ENCODE measurements around the gene KRT33B. TPM values are rescaled to one million over a fixed set of nuclear protein-coding genes. Genes with fewer than 3 reads are reported as not detected.

The KRT33B gene
- total and polyA plus RNA-seq, 4 donors = not detected

DNA sequence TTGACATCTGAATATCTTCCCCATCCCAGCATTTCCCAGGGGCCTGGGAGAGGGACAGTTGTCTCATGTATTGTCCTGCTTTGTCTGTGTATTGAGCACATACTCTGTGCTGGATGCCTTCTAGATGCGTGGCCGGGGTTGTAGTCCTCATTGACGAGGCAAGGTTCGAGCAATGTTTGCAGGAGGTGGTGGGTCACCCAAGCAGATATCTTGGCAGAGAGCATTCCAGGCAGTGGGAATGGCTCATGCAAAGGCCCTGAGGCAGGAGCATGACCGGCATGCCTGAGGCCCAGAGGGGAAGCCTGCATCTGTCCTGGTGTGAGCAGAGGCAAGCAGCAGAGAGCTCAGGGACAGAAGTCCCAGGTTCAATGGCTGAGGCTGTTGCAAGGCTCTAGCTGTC is 36.5 kb downstream of the KRT33B start:
- no peak for DNase-seq
- H3K27ac ChIP-seq (ENCODE audit: low read depth in 1 of 2, low read length in 1 of 2) = no peak overlapping the region
- no peak overlapping the region for H3K9ac ChIP-seq (ENCODE audit: insufficient read depth in 1 of 2, low read length in 2 of 2)
- no peak overlapping the region for H3K4me3 ChIP-seq
- no peaks in the 10 kb centered on the region for H3K27me3 ChIP-seq (ENCODE audit: control insufficient read depth in 3 of 3, insufficient read depth in 3 of 3, low read length in 2 of 3)
- no peak for ATAC-seq (ENCODE audit: insufficient read depth, low FRiP score)
- H3K9me3 ChIP-seq (ENCODE audit: control insufficient read depth in 4 of 4, insufficient read depth in 3 of 4, low read length in 3 of 4) = peaks cover 0 to 2% (median 0%) of the 10 kb centered on the region in 4 donors
- peaks cover 0 to 17% (median 0%) of the 10 kb centered on the region in 5 donors for H3K4me1 ChIP-seq (ENCODE audit: control insufficient read depth in 5 of 5, insufficient read depth in 5 of 5, low read length in 5 of 5)
- no peaks in the 10 kb centered on the region for H3K36me3 ChIP-seq (ENCODE audit: control insufficient read depth in 4 of 4, insufficient read depth in 4 of 4, low read length in 4 of 4)
- TF ChIP-seq, protein P1, sequence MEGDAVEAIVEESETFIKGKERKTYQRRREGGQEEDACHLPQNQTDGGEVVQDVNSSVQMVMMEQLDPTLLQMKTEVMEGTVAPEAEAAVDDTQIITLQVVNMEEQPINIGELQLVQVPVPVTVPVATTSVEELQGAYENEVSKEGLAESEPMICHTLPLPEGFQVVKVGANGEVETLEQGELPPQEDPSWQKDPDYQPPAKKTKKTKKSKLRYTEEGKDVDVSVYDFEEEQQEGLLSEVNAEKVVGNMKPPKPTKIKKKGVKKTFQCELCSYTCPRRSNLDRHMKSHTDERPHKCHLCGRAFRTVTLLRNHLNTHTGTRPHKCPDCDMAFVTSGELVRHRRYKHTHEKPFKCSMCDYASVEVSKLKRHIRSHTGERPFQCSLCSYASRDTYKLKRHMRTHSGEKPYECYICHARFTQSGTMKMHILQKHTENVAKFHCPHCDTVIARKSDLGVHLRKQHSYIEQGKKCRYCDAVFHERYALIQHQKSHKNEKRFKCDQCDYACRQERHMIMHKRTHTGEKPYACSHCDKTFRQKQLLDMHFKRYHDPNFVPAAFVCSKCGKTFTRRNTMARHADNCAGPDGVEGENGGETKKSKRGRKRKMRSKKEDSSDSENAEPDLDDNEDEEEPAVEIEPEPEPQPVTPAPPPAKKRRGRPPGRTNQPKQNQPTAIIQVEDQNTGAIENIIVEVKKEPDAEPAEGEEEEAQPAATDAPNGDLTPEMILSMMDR (IDR thresholded peaks at IDR 0.05; ENCODE audit: control extremely low read depth, extremely low read depth) = no peak
- WGBS, 2 donors = 97% methylated on average over 5 of the region's 5 CpGs

DNA sequence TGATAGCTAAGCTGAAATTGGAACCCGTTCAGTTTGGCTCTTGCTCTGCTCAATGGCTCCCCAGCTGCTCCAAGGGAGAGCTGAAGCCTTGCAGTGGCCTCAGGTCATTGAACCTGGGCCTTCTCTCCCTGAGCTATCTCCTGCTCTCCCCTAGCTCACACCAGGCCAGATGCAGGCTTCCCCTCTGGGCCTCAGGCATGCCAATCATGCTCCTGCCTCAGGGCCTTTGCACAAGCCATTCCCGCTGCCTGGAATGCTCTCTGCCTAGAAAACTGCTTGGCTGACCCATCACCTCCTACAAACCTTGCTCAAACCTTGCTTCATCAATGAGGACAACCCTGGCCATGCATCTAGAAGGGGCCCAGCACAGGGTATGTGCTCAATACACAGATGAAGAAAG is 37.4 kb downstream of the KRT33B start:
- Histone ChIP-seq H3K4me1 (ENCODE audit: control insufficient read depth in 5 of 5, insufficient read depth in 5 of 5, low read length in 5 of 5) (peaks cover 0 to 17% (median 0%) of the 10 kb centered on the region in 5 donors), H3K36me3 (ENCODE audit: control insufficient read depth in 4 of 4, insufficient read depth in 4 of 4, low read length in 4 of 4) (no peaks in the 10 kb centered on the region), H3K9ac (ENCODE audit: insufficient read depth in 1 of 2, low read length in 2 of 2) (no peak overlapping the region), H3K27me3 (ENCODE audit: control insufficient read depth in 3 of 3, insufficient read depth in 3 of 3, low read length in 2 of 3) (no peaks in the 10 kb centered on the region), H3K4me3 (no peak overlapping the region), H3K9me3 (ENCODE audit: control insufficient read depth in 4 of 4, insufficient read depth in 3 of 4, low read length in 3 of 4) (peaks cover 0 to 2% (median 0%) of the 10 kb centered on the region in 4 donors), H3K27ac (ENCODE audit: low read depth in 1 of 2, low read length in 1 of 2) (no peak overlapping the region)
- WGBS, 2 donors = 74 to 82% methylated on average over 2 of the region's 2 CpGs
- ATAC-seq (ENCODE audit: insufficient read depth, low FRiP score) (no peak), DNase-seq (no peak)
- TF ChIP-seq, protein P1 (IDR thresholded peaks at IDR 0.05; ENCODE audit: control extremely low read depth, extremely low read depth) = no peak

DNA sequence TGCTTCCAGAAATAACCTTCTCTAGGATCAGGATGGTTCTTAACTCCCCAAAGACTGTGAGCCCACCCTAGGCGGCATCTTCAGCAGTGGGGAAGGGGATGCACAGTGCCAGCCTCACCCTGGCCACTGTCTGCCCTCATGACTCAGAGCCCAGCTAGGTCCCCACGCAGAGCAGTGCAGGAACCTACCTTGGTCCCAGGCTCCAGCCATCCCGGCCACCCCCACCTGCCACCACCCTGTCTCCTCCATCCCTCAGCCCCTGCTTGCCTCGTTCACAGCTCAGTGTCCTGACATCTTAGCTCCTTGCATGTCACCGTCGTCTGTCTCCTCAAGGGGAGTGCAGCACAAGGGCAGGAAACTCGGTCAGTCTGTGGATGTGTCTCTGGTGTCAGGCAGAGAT is 38.0 kb downstream of the KRT33B start:
- no peak overlapping the region for H3K4me3 ChIP-seq
- 75 to 88% methylated on average over 7 of the region's 7 CpGs for WGBS, 2 donors
- H3K9me3 ChIP-seq (ENCODE audit: control insufficient read depth in 4 of 4, insufficient read depth in 3 of 4, low read length in 3 of 4) = peaks cover 0 to 2% (median 0%) of the 10 kb centered on the region in 4 donors
- no peaks in the 10 kb centered on the region for H3K27me3 ChIP-seq (ENCODE audit: control insufficient read depth in 3 of 3, insufficient read depth in 3 of 3, low read length in 2 of 3)
- no peak overlapping the region for H3K27ac ChIP-seq (ENCODE audit: low read depth in 1 of 2, low read length in 1 of 2)
- TF ChIP-seq, protein P1 (IDR thresholded peaks at IDR 0.05; ENCODE audit: control extremely low read depth, extremely low read depth) = no peak
- ATAC-seq (ENCODE audit: insufficient read depth, low FRiP score) (no peak), DNase-seq (no peak)
- H3K9ac ChIP-seq (ENCODE audit: insufficient read depth in 1 of 2, low read length in 2 of 2) = no peak overlapping the region
- H3K4me1 ChIP-seq (ENCODE audit: control insufficient read depth in 5 of 5, insufficient read depth in 5 of 5, low read length in 5 of 5) = peaks cover 0 to 17% (median 0%) of the 10 kb centered on the region in 5 donors
- H3K36me3 ChIP-seq (ENCODE audit: control insufficient read depth in 4 of 4, insufficient read depth in 4 of 4, low read length in 4 of 4) = no peaks in the 10 kb centered on the region

Data from lung (tissue), 12 donors.